Neuron (in vitro differentiated cells): ENCODE measurements around the gene GPR37.

ENCODE experiments used
- H2AFZ ChIP-seq: one replicate; pipeline ENCODE4 v1.6.1; 2013; ENCODE audit warnings: low read depth, mild to moderate bottlenecking, inconsistent platforms, low read length, moderate library complexity
- H3K27me3 ChIP-seq: one replicate; pipeline ENCODE4 v1.6.1; 2013; ENCODE audit warnings: low read length; ENCODE audit not compliant: insufficient read depth
- H3K36me3 ChIP-seq: one replicate; pipeline ENCODE4 v1.6.1; 2013; ENCODE audit warnings: low read length; ENCODE audit not compliant: insufficient read depth
- H3K4me1 ChIP-seq: one replicate; pipeline ENCODE4 v1.6.1; 2013; ENCODE audit warnings: low read length; ENCODE audit not compliant: insufficient read depth
- H3K4me3 ChIP-seq: 2 replicates; pipeline ENCODE4 v1.5.1; 2013; ENCODE audit warnings: mild to moderate bottlenecking, low read length, moderate library complexity
- H3K9me3 ChIP-seq: one replicate; pipeline ENCODE4 v1.6.1; 2013; ENCODE audit warnings: low read length

GPR37 gene

DNA sequence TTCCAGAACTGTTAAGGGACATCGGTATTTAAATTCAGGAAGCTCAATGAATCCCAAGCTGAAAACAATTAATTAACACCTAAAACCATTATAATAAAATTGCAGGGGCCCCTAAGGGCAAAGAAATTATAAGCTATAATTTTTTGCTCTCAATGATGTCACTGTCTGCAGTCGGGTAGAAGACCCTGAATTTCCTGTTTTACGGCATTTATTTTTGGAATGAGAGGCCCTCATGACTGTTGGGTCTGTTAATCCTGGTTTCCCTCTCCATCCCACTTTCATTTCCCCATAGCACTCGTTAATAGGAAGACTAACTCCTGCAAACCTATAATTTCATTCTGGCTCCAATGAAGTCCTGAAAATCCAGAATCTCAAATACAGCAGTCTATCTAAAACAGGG, 25.8 kb upstream of the GPR37 start:
- Histone ChIP-seq H3K27me3 (no peaks in the 10 kb centered on the region), H3K9me3 (no peaks in the 10 kb centered on the region), H3K4me1 (no peaks in the 10 kb centered on the region), H3K4me3 (no peak overlapping the region), H3K36me3 (no peaks in the 10 kb centered on the region), H2AFZ (no peak overlapping the region)

DNA sequence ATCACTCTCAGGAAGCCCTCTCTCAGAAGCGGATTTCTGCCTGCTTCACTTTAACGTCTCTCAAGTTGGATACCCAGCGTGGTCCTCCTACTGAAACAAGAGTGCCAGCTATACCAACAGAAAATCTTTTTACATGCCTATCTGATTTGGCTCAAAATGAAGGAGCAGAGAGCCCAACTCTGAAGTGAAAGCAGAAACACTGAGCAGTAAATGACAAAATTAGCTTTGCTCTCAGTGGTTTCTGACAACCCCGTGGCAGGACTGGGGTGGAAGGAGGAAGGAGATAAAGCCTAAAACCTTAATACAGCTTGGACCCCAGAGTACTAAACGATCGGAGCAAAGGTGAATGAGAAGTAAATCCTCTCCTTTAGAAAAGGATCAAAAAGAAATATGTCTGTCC, 25.1 kb upstream of the GPR37 start:
- Histone ChIP-seq H3K36me3 (no peaks in the 10 kb centered on the region), H3K9me3 (no peaks in the 10 kb centered on the region), H3K4me3 (no peak overlapping the region), H3K27me3 (no peaks in the 10 kb centered on the region), H3K4me1 (no peaks in the 10 kb centered on the region), H2AFZ (no peak overlapping the region)

DNA sequence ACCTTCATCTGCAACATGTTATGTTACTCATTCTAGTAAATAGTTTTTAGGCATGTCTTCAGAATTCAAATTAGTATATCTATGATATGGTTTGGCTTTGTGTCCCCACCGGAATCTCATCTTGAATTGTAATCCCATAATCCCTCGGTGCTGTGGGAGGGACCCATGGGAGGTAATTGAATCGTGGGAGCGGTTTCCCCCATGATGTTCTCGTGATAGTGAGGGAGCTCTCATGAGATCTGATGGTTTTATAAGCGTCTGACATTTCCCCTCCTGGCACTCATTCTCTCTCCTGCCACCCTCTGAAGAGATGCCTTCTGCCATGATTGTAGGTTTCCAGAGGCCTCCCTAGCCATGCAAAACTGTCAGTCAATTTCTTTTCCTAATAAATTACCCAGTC, 20.4 kb upstream of the GPR37 start:
- Histone ChIP-seq H3K4me3 (no peak overlapping the region), H3K9me3 (no peaks in the 10 kb centered on the region), H3K4me1 (peaks cover 3% of the 10 kb centered on the region), H3K36me3 (no peaks in the 10 kb centered on the region), H2AFZ (peak overlapping the region; percentile 1), H3K27me3 (no peaks in the 10 kb centered on the region)

DNA sequence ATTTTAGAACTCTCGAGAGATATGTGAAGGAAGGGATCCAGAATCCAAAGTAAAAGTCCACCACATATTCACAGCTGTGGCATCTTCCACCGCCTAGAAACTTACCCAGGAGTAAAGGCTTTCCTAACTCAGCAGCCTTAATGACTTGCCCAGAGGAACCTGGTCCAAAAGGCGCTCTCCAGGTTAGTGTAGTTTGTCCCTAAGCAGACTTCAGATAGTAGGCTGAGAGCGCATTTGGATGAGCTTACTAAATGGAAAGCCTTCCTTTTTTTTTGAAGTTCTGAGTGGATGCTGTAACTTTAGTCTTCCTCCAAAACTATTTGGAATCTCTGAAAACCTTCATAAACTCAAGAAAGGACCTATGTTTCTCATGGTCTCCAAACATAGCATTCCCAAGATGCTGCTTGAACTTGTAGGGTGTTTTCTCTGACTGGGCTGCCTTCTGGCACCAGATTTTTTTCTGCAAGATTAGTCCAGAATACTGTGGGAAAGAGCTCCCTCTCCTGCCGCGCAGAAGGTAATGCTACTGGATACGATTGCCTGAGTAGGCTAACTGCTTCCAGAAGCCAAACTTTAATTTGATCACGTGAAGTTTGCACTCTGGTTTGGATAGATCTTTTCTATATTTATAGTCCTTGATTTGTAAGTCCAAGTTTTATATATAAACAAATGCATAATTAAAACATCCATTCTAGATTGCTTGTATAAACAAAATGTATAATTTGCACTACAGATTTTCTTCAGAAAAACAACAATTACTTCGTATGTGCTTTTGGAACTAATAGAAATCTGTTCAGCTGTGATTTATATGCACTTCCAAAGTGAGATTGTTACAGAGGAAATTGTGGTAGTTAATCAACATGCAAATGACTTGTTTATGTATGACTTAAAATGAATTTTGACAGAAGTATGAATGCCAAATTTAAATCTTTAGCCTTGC, 19.6 kb upstream of the GPR37 start:
- no peaks in the 10 kb centered on the region for H3K27me3 ChIP-seq
- H3K4me1 ChIP-seq: peaks cover 3% of the 10 kb centered on the region
- peak overlapping the region; percentile 1 for H2AFZ ChIP-seq
- no peaks in the 10 kb centered on the region for H3K9me3 ChIP-seq
- H3K4me3 ChIP-seq: no peak overlapping the region
- no peaks in the 10 kb centered on the region for H3K36me3 ChIP-seq

DNA sequence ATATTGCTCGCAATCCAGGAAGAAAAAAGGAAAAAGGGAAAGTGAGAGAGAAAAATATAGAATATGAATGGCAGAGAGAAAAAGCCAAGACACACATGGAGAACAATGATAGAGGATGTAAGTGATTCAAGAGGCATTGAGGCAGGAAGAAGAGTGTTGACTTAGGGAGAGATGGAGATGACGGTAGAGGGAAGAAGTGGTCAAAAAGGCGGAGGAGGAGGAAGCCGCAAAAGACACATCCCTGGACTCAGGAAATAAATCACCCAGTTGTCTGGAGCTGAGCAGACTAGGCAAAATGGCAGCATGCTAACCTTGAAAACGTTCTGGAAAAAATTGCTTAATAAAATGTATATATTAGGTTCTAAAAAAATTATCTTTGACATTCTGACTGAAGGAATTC, 17.7 kb upstream of the GPR37 start:
- no peaks in the 10 kb centered on the region for H3K27me3 ChIP-seq
- no peaks in the 10 kb centered on the region for H3K9me3 ChIP-seq
- no peaks in the 10 kb centered on the region for H3K36me3 ChIP-seq
- no peak overlapping the region for H2AFZ ChIP-seq
- peaks cover 3% of the 10 kb centered on the region for H3K4me1 ChIP-seq
- no peak overlapping the region for H3K4me3 ChIP-seq

DNA sequence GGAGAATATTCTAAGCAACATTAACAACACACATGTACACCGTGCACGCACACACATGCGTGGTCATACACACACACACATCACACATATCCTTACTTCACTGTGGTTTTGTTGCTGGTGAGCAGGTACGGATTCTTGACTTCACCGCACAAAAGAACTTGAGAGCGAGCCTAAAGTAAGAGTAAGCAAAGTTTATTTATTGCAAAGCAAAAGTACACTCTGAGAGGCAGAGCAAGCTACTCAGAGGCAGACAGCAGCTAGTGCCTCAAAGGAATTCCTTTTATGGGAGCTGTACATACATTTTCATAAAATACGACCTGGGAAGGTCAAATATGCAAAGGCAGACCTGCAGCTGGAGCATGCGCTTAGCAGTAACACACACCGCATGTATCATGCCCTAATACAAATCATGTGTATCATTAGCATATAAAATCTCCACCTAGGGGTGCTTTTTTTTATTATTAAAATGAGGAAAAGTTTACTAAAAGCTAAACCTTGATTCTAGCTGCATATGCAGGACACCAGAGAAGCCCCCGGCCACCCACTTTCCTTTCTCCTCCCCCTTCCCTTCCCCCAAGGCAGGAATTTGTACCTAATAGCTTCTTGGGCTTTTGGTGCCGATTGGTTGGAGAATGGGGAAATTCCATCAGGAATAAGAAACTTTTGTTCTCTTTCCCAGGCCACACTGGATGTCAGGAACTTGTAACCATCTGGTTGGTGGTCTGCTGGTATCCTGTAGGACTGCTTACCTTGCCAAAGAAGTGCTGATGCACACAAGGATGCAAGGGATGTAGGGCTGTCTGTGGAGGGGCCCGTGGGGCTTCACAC, 16.5 kb upstream of the GPR37 start:
- H3K9me3 ChIP-seq: no peaks in the 10 kb centered on the region
- H3K27me3 ChIP-seq: no peaks in the 10 kb centered on the region
- peaks cover 3% of the 10 kb centered on the region for H3K4me1 ChIP-seq
- no peak overlapping the region for H2AFZ ChIP-seq
- no peak overlapping the region for H3K4me3 ChIP-seq
- H3K36me3 ChIP-seq: no peaks in the 10 kb centered on the region

DNA sequence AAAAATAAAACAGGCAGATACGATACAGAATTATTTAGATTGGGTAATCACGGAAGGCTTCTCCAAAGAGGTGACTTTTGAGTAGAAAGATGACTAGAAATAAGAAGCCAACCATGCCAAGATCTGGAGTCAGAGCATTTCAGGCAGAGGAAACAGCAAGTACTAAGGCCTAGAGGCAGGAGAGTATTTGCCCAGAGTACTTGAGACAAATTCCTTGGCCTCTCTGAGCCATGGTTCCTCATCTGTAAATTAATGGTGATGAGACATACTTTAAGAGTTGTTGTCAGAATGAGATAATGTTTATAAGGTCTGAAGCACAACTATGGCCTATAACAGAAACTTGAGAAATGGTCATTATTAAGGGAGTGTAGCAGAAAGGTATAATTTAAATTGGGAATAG, 15.8 kb upstream of the GPR37 start:
- no peaks in the 10 kb centered on the region for H3K9me3 ChIP-seq
- no peak overlapping the region for H2AFZ ChIP-seq
- H3K27me3 ChIP-seq: no peaks in the 10 kb centered on the region
- peaks cover 3% of the 10 kb centered on the region for H3K4me1 ChIP-seq
- no peak overlapping the region for H3K4me3 ChIP-seq
- no peaks in the 10 kb centered on the region for H3K36me3 ChIP-seq

DNA sequence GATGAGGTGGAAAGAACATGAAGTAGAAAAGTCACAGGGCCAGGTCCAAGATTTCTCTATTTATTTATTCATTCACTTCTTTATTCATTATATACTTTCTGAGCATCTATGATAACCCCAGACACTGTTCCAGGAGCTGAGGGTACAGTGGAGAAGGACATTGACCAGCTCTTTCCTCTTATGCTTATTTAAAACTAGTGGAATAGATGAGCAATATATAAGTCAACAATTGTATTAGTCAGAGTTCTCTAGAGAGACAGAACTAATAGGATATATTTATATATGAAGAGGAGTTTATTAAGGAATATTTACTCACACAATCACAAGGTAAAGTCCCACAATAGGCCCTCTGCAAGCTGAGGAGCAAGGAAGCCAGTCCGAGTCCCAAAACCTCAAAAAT, 15.0 kb upstream of the GPR37 start:
- Histone ChIP-seq H3K27me3 (no peaks in the 10 kb centered on the region), H3K9me3 (no peaks in the 10 kb centered on the region), H3K36me3 (no peaks in the 10 kb centered on the region), H2AFZ (no peak overlapping the region), H3K4me3 (no peak overlapping the region), H3K4me1 (peaks cover 3% of the 10 kb centered on the region)

DNA sequence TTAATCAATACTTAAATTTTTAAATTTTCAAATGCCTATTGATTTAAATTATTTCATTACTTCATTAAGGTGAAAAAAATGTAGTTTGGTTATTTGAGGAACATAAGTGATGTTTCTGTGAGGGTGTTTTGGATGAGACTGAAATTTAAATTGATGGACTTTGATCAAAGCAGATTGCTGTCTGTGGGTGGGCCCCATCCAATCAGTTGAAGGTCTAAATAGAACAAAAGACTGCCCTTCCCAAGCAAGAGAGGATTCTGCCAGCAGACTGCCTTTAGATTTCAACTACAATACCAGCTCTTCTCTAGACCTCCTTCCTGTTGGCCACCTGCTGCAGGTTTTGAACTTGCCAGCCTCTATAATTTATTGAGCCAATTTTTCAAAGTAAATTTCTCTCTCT, 14.5 kb upstream of the GPR37 start:
- H3K4me1 ChIP-seq: peaks cover 3% of the 10 kb centered on the region
- H3K9me3 ChIP-seq: no peaks in the 10 kb centered on the region
- H3K4me3 ChIP-seq: no peak overlapping the region
- no peaks in the 10 kb centered on the region for H3K27me3 ChIP-seq
- no peak overlapping the region for H2AFZ ChIP-seq
- no peaks in the 10 kb centered on the region for H3K36me3 ChIP-seq

DNA sequence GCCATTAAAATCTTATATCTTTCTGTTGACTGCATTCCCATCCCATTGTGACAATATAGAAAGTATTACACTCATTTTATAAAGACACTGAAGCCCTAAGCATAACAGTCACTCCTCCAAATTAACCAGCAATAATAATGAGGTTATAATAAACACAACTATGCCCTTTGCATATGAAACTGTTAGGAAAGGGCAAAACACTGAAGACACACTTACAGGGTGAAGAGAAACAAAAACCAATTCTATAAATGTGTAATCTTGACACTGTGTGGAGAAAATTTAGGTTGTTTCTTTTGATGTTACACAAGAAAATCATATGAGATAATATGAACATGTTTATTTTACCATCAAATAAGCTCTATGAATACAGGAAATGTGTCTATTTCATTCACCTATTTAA, 14.0 kb upstream of the GPR37 start:
- H3K27me3 ChIP-seq: no peaks in the 10 kb centered on the region
- peaks cover 3% of the 10 kb centered on the region for H3K4me1 ChIP-seq
- no peaks in the 10 kb centered on the region for H3K36me3 ChIP-seq
- H2AFZ ChIP-seq: no peak overlapping the region
- no peak overlapping the region for H3K4me3 ChIP-seq
- no peaks in the 10 kb centered on the region for H3K9me3 ChIP-seq

DNA sequence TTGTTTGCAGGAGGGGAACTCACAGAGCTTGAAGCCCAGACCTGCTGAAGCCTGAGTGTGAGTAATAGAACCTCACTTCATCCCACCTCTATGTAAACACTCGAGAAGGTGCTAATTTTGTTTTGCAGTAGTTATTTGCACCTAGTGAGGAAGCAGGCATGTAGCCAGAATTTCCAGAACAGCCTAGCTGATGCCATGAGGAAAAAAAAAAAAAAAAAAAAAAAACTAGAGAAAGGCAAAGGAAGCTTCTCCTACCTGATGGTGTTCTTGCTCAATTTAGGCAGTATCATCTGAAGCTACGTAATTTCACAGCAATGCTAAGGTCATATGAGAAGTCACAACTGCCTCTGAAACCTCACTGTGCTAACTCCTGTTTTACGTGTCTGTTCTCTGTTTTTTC, 13.6 kb upstream of the GPR37 start:
- no peak overlapping the region for H2AFZ ChIP-seq
- H3K36me3 ChIP-seq: no peaks in the 10 kb centered on the region
- no peaks in the 10 kb centered on the region for H3K9me3 ChIP-seq
- H3K4me3 ChIP-seq: no peak overlapping the region
- no peaks in the 10 kb centered on the region for H3K27me3 ChIP-seq
- peaks cover 3% of the 10 kb centered on the region for H3K4me1 ChIP-seq

DNA sequence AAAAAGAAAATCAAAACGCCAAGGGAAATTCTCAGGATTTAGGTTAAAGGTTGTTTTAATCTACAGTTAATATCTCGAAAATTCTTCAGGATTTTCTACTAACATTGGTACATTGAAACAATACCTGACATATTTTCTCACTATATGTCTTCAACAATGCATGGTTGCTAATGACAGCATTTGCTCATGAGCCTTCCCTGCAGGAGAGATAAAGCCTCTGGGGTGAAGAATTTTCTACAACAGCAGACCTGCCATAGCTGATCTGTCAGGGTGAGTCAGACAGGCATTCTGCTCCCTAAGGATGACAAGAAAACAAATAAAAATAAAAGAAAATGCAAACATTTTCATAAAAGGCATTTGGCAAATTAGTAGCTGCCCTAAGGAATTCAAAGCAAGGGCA, 11.7 kb upstream of the GPR37 start:
- no peaks in the 10 kb centered on the region for H3K9me3 ChIP-seq
- H3K4me3 ChIP-seq: no peak overlapping the region
- H2AFZ ChIP-seq: no peak overlapping the region
- H3K27me3 ChIP-seq: no peaks in the 10 kb centered on the region
- no peaks in the 10 kb centered on the region for H3K36me3 ChIP-seq
- peaks cover 3% of the 10 kb centered on the region for H3K4me1 ChIP-seq

DNA sequence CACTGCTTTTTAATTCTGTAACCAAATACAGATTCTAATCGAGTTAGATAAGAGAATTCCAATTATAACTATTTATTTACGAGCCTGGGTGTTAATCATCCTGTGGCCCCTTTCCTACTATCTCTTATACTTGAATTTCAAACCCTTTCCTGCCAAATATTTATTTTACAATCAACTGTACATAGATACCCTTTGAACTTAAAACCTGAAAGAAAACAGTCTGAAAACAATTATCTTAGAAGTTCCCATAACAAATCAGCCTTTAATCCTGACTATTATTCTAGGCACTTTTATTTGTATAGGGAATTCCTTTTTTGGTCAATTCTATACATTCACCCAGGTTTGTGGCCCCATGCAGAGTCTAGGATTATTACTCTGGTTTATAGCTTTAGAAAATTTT, 10.6 kb upstream of the GPR37 start:
- Histone ChIP-seq H3K4me1 (no peaks in the 10 kb centered on the region), H3K36me3 (no peaks in the 10 kb centered on the region), H3K4me3 (no peak overlapping the region), H3K27me3 (no peaks in the 10 kb centered on the region), H2AFZ (no peak overlapping the region), H3K9me3 (no peaks in the 10 kb centered on the region)
